GM21423 (cell line): Measurements from ENCODE around the gene NUDT4B.
A peak's percentile ranks its signal among the peaks of the same experiment; 100 is the strongest.
"Not testable (repeated sequence)": the region's sequence is repeated elsewhere in the genome, so short reads cannot be mapped to it uniquely, and the experiment has no call there.

Source experiments
- ATAC-seq: cut with Tn5 transposase; IDR thresholded peaks from one replicate; pipeline ENCODE4 v1.9.1; 2021; ENCODE audit warnings: mild to moderate bottlenecking, moderate library complexity; ENCODE audit not compliant: unreplicated experiment

NUDT4B gene

DNA sequence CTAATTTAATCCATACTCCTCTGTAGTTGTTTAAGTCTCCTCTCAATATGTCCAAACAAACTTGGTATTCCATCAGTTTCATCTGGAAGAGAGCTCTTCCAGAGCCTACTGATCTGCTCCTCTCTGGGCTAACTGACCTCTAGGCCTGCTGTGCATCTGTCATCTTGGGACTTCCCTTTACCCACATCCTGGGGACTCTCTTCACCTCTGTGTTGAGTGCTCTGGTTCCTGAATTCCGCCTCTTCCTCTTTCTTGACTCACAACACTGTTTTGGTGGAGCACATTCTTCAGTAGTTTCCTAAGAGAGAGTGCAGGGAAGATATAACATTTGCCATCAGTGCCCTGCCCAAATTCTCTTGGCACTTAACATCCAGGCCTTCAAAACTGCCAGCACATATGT, 13.0 kb upstream of the NUDT4B start:
- ATAC-seq, result peak; percentile 49

DNA sequence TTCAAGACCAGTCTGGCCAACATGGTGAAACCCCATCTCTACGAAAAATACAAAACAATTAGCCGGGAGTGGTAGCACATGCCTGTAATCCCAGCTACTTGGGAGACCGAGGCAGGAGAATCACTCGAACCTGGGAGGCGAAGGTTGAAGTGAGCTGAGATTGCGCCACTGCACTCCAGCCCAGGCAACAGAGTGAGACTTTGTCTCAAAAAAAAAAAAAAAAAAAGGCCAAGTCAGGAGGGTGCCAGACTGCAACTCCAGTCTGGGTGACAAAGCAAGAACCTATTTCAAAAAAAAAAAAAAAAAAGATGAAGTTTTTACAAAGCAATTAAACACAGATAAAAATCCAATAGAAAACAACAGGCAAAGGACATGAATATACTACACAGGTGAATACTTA, 9.9 kb upstream of the NUDT4B start:
- ATAC-seq, result not testable (repeated sequence)

DNA sequence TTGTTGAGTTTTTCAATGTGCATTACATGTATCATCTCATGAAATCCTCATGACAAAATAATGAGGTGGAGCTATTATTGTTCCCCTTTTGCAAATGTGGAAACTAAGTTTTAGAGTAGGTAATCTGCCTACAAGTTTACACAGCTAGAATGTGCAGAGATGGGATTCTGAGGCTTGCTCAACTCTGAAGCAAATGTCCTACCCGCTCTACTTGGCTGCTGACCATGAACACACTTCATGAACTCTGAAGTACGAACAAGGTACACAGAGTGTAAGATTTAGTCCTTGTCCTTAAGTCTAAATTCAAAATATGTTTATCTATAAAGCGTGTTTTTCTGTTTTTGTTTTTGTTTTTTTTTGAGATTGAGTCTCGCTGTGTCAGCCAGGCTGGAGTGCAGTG, 5.4 kb upstream of the NUDT4B start:
- ATAC-seq, result not testable (repeated sequence)

DNA sequence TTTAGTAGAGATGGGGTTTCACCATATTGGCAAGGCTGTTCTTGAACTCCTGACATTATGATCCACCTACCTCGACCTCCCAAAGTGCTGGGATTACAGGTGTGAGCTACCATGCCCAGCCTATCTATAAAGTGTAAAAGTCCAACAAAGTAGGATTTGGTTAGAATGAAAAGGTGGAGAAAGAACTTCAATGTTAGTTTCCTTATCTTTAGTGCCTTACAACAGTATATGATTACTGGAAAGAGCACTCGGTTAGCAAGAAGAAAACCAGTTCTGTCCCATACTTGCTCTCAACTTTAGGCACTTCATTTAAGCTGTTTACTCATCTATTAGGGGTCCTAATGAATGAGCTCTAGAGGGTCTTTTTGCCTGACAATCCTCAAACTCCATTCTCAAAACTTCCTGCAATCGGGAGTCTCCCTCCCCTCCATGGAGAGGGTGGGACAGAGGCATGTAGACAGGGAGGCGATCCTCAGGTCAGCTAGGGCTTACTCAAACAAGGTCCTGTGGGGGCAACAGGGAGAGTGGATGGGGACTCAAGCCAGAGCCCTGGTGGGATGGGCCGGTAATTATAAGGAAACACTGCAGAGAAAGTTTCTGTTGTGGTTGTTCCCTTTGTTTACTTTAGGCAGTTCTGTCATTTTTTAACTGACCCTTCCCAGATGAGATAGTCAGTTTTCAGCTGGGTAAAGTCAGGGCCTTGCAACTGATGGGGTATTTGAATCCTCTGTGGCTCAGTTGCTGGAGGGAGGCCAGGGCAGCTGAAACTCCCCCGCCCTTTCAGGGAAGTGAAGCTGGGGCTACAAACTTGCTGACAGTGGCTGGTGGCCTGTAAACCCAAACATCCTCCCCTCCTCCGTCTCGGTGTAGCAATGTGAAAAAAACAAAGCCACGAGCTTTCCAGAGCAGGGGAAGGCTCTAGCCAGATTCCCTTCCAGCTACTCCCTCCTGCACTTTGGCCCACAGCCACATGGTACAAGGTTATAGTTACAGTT, 4.6 kb upstream of the NUDT4B start:
- peak; percentile 69 for ATAC-seq

DNA sequence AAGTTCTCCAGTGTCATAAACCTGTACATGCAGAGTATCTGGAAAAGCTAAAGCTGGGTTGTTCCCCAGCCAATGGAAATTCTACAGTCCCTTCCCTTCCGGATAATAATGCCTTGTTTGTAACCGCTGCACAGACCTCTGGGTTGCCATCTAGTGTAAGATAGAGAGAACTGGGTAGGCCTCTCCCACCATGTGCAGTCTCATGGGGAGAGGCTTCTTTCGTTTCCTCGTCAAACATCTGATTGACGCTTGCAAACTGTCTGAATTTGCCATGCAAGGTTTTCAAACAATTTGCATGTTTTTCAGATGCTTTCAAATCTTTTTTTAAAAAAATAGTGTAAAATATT, 734 bp downstream of the NUDT4B start:
- peak; percentile 88 for ATAC-seq

DNA sequence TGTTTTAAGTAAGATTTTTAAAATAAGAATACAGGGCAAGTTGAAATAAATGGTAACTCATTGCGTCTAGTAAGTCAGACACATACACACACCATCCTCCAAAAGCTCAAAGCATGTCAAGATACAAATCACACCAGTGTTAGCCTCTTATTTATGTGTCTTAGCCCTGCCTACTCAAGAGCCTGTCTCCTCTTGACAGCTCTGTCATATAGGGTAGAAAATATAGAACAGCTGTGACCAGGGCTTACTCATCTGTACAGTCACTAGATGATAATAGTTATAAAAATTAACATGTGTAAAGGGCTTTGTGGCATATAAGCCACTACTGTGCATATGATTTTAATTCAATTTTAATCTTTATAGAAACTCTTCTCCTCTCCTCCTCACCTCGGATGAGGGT, 7.7 kb downstream of the NUDT4B start:
- ATAC-seq, result not testable (repeated sequence)

DNA sequence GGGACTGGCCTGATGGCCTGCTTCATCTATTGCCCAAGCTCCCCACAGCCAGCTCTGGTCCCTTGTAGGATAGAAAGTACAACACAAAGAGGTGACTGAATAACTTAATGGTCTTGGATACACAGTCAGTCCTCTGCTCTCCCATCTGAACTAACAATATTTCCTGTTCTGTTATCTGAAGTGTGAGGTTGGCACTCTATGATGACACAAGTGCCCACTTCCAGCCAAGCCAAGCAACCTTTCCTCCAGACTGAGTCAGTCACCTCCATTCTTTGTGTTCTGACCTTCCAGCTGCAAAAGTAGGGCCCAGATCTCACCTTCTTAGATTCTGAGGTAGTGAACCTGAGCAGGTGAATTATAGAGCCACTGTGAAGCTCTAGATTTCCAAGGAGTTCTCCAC, 8.9 kb downstream of the NUDT4B start:
- not testable (repeated sequence) for ATAC-seq

DNA sequence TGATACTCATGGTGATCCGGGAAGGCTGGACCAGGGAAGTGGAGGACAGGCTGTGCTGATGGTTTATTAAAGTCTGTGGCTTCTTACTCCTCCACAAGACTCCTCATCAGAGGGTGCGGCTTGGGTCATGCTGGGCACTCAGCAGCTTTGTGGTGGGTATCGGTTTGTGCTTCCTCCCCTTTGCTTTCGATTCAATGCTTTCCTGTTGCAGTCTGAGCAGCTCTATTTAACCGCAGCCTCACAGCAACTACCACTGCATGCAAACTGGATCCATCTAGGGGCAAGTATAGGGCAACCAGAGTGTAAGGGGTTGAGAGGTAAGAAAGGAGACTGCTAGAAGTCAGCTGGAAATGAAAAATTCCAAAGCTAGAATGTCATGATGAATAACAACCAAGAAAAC, 9.8 kb downstream of the NUDT4B start:
- ATAC-seq, result peak; percentile 93

DNA sequence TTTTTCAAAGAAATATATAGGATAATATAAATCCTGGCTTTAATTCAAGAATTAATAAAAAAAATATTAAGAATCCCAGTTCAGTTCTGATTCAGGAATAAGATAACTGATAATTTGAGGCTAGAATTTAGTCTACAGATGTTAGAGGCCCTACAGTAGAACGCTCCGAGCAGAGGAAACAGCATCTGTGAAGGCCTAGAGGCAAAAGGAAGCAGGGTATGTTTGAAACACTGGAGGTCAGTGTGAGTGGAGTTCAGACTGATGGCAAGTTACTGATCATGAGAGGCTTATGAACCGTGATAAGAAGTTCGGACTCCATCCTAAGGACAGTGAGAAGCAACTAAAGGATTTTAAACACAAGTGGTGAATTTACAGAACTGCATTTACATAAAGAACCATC, 10.4 kb downstream of the NUDT4B start:
- not testable (repeated sequence) for ATAC-seq

DNA sequence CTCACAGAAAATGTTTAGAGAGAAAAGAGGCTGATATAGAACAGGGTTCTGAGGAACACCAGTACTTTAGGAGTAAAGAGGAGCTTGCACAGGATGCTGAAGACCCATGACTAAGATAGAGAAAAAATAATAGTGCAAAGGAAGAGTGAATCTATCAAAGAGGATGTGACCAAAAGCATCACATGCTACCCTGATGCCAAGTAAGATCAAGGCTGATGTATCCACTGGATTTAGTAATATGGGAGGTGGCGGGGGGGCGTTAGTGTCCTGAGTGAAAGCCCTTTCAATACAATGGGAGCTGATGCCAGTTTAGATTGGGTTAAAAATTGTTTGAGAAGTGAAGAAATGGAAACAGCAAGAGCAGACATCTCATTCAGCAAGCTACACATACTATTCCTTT, 11.2 kb downstream of the NUDT4B start:
- not testable (repeated sequence) for ATAC-seq

DNA sequence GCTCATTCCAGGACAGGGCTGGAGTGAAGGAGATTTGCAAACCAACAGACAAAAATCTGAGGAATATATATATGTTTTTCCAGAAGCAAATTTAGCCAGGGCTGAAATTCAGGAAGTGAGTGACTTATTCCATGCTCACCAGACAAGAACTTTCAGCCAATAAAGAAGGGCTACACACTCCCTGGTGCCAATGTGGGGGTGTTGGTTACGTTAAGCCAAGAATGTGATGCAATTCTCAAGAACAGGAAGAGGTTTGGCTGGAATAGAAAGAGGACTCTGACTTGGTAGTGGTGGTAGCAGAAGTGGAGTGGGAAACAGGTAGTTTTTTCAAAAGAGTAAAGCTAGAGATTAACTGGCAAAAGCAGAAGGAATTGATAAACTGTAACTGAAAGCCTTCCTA, 11.6 kb downstream of the NUDT4B start:
- not testable (repeated sequence) for ATAC-seq

DNA sequence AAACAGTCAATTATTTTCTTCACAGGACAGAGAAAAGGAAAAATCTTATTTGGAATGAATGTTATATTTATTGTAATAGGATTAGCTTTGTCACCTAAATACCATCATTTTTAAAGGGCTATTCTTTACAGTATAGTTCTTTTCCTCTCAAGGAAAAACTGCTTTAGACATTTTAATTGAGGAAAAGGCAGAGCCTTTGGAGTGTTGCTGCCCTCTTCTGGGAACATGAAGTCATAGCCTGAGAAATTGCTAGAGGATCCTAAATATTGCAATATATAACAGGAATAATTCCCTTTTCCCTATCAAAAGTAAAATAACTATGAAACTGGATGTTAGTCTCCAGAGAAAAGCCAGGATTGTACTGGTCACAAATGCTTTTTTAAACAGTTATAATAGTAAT, 12.8 kb downstream of the NUDT4B start:
- not testable (repeated sequence) for ATAC-seq

DNA sequence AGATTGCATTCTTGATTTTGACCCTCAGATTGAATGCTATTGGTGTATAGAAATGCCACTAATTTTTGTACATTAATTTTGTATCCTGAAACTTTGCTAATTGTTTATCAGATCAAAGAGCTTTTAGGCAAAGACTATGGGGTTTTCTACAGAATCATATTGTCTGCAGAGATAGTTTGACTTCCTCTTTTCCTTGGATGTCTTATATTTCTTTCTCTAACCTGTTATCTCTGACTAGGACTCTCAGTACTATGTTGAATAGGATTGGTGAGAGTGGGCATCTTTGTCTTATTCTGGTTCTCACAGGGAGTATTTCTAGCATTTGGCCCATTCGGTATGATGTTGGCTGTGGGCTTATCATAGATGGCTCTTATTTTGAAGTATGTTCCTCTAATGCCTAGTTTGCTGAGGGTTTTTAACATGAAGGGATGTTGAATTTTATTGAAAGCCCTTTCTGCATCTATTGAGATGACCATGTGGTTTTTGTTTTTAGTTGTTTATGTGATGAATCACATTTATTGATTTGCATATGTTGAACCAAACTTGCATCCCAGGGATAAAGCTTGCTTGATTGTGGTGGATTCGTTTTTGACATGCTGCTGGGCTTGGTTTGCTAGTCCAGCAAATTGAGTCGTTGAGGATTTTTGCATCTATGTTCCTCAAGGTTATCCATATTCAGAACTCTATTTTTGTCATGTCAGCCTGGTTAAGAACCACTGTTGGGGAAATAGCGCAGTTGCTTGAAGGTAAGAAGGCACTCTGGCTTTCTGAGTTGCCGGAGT, 16.9 kb downstream of the NUDT4B start:
- ATAC-seq, result not testable (repeated sequence)

DNA sequence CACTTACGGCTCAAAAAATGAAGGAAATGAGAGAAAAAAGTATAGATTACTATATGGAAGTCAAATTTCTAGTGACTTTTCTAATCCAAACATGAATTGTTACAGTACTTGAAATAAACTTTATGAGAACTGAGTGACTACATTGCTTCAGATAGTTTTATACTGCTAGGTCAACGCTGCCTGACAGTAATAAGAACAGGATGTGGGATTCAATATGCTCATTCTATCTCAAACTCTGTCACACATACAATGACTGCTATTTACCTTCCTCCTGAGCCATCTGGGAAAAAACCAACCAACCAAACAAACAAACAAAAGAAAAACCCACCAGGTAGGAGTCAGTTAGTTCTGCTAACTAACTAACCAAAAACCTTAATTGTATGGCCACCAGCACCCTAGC, 20.0 kb downstream of the NUDT4B start:
- not testable (repeated sequence) for ATAC-seq

DNA sequence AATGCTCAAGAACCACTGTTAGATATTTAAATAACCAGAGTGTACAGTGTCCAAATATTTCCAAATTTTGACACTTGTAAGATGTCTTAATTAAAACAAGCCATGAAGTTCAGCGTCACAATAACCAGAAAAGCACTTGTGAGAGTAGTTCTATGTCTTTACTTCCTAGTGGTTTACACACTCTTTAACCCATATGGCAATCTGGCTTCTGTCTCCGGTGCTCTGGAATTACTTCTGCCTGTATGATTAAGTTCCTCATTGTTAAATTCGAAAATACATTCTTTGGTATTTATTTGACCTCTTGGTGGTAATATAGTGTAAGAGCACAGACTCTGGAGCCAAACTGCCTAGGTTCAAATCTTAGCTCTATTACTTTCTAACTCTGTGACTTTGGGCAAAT, 20.9 kb downstream of the NUDT4B start:
- not testable (repeated sequence) for ATAC-seq

DNA sequence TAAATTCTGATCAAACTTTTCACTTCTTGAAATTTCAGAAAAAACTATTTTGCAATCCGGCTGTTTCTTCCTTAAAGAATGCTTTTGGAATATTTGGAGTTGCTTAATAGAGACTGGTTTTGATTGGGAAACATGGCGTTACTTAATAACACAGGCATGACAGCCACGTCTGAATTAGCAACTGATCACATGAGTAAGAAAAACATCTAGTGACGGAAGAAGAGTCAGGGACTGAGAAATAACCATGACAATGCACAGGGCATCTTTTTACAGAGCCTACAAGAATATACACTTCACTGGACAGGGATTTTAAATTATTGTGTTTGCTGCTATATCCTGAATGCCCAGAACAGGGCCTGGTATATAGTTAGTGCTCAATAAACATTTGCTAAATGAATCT, 25.1 kb downstream of the NUDT4B start:
- ATAC-seq, result not testable (repeated sequence)

DNA sequence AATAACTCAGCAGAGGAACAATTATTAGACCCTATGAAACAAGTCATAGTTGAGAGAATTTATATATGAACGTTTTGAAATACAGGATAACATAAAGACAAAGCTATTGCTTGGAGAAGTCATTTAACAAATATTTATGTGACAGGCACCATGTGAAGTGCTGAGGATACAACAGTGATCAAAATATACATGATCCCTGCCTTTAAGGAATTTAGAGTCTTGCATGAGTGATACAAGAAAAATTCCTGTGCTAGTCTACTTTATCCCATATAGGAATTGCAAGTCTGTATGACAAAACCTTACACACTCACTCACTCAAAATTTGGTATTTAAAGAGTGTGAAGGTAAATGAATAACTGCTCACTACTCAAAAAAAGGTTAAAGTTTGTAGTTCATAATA, 25.5 kb downstream of the NUDT4B start:
- ATAC-seq, result not testable (repeated sequence)

DNA sequence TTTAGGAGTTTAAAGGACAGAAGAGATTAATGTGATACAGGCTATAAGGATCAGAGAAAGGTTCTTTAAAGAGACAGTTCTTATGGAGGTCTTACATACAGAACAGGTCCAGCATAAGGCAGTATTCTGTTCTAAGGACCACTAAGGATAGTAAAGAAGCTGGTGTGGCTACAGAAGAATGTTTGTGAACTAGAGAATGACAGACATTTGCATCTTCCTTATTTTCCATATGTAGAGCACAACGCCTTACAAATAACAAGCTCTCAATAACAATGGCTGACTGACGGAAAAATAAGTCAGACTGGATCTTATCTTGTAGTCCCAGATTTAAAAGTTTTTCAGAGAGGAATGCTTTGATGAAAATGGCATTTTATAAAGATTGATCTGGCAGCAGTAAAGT, 26.7 kb downstream of the NUDT4B start:
- ATAC-seq, result not testable (repeated sequence)

DNA sequence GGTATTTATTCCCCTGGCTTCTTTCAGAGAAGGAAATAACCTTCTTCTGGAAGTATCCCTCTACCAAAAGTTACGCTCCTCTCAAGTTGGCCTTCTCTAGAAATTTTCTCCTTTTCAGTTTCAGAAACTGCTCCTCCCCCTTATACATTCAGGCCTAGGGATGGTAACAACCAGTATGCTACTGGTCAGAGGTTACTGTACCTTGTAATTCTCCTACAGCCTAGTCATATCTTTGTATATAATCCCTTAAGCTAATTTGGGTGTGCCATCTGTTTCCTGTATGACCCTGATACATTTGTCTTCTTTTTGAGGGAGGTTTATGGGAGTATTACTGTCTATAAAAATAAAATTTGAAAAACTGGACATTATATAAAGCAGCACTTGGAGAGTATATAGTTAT, 29.1 kb downstream of the NUDT4B start:
- ATAC-seq, result not testable (repeated sequence)

DNA sequence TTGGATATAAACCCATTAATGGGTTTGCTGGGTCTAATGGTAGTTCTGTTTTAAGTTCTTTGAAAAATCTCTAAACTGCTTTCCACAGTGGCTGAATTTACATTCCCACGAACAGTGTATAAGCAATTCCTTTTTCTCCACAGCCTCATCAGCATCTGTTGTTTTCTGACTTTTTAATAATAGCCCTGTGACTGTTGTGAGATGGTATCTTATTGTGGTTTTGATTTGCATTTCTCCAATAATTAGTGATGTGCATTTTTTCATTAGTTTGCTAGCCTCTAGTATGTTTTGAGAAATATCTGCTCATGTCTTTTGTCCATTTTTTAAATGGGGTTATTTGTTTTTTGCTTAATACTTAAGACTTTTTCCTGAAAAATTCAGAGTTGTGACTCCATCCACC, 31.8 kb downstream of the NUDT4B start:
- not testable (repeated sequence) for ATAC-seq

DNA sequence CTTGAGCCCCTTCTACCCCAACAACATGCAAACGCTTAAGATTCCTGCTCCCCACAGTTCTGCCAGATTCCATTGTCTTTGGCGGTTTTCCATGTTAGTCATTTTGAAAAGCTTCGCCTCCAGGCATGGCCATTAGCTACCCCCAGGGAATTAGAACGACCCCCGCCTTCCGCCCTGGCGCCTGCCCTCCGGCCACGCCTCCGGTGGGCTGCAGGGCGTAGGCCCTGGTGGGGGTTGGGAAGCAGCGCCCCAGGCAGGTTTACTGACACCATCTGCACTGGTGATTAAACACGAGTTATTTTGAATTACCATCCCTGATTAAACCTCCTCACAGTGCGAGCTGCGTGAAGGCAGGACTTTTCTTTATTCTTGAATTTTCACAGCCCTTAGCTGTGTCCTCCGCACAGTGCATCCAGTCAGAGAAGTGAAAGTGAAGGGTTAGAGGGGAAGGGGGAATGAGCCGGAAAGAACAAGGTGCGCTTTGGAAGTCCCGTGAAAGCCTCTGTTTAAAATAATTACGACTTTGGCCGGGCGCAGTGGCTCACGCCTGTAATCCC, 43.0 kb downstream of the NUDT4B start:
- not testable (repeated sequence) for ATAC-seq
